ENCODE results near the gene FAM53B.
A peak's percentile ranks its signal among the peaks of the same experiment; 100 is the strongest.
"Not testable (repeated sequence)": the region's sequence is repeated elsewhere in the genome, so short reads cannot be mapped to it uniquely, and the experiment has no call there.

Gene FAM53B

DNA sequence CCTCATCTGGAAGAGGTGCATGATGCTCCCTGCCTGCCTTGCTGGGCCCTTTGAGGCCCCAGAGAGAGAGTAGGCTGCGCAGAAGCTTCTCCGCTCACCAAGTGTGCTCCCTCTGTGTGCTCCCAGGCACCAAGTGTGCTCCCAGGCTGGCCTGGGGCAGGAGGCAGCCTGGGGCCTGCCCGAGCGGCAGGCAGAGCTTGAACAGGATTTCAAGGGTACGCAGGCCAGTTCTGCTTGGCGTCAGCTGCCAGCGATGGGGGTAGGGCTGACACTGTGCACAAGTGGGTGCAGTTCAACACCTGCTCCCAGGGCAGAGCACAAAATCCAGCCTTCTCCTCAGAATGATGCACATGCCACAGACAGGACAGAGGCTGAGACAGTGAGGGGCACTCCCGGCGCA lies 119.7 kb downstream of the FAM53B start:
- DNase-seq: no peak

- no peak for DNase-seq
These were observed 120.2 kb downstream of the FAM53B start for GRCh38 chr10:124624006-124624405.

DNA sequence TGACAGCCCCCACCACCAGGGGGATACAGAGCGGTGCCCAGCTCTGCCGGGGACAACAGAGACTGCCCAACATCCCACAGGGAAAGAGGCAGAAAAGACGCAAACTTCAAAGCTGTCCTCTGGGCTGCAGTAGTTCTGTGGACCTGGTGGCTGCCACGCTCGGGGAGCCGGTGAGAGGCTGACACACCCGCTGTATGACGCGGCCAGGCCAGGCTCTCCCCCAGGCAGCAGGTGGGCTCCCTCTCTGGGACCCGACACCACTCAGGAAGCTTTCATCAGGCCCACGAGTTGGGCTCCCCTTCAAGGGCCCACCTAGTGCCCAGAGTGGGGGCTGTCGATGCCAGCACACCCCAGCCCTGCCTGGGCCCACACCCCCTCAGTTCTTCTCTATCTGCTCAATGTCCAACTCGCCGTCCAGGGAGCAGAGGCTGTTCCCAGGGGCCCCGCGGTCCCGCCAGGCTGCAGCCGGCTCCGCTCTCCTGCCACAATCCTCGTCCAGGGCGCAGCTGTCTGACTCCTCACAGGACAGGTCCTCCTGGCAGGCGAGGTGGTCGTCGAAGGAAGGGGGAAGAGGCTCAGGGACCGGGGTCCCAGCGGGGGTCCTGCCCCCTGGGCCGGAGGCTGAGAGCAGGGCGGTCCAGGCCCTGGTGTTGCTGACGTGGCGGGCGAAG lies 121.2 kb downstream of the FAM53B start:
- no peak for DNase-seq

DNA sequence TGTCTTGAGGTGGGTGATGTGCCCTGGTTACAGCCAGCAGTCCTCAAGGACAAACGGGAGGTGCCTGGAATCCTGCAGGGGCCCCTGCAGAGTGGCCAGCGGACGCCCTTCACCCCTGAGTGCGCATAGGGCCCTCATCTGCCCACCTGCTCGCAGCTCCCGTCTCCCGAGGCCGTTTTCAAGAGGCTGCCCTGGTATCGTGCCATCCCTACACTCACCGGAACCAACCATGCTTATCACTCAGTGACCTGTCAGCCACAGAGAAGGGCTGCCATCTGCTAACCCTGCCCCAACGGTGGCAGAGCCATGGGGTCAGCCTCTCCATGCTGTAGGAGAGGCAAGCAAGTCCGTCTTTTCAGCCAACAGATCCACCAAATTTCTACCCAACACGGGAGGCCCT lies 122.0 kb downstream of the FAM53B start:
- no peak for DNase-seq

DNA sequence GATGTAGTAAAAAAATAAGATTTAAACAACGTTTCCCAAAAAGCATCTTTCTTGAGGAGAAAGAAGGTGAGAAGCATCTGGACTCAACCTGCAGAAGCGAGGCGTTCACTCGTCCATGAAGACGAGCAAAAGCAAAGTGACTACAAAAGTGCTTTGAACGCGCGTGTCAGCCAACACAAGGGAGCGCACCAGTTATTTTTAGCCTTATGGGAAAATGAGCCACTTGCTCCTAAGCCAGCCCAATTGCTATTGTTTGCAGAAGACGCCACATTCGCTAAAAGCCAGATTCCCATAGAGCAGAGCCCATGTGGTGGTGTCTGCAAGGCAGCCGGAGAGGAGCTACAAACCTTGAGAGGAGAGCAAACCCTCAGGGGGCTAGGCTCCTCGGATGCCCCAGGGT lies 122.5 kb downstream of the FAM53B start:
- no peak for DNase-seq

DNA sequence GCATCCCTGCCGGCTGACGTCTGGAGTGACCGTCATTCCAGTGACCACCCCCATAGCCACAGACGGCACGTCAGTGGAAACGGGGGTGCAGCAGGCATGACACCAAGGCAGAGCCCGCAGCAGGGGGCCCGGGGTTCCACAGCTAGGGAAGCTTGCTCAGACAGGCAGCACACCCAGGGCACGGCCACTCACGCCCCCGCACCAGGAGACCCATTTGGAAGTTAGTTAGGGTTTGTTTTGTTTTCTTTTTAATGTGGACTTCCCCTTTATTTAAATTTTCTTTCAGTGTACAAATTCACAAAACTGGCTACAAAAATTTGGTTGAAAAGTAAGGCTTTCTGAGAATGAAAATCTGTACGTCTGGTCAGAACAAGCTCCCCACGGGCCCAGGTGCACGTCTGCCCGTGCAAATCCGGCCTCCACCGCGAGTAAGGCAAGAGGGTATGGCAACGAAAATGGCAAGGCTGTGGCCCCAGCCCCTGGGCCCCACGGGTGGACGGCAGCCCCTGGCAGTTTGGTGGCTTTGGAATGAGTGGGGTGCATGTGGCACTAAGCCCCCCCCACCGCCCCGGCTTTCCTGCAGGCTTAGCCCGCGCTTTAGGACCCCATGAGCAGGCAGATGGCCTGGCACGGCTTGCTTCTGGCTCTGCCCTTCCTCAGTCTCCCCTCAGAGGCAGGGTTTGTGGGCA lies 124.2 kb downstream of the FAM53B start:
- no peak for DNase-seq

DNA sequence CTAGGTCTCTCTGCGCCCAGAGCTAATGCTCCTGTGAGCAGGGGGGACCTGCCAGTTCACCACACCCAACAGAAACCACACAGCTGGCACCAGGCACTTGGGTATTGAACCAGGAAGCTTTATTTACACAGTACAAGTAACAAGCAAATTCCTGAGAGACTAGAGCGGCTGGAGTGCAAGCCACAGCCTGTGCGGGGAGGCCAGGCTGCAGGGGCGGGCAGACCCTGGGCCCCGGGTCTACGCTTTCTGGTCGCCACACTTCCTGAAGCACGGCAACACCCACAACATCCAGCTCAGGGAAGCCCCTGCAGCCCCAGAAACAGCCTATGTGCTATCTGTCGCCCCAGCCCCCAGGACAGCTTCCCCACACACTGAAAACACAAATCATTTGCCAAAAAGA lies 125.0 kb downstream of the FAM53B start:
- DNase-seq: no peak

DNA sequence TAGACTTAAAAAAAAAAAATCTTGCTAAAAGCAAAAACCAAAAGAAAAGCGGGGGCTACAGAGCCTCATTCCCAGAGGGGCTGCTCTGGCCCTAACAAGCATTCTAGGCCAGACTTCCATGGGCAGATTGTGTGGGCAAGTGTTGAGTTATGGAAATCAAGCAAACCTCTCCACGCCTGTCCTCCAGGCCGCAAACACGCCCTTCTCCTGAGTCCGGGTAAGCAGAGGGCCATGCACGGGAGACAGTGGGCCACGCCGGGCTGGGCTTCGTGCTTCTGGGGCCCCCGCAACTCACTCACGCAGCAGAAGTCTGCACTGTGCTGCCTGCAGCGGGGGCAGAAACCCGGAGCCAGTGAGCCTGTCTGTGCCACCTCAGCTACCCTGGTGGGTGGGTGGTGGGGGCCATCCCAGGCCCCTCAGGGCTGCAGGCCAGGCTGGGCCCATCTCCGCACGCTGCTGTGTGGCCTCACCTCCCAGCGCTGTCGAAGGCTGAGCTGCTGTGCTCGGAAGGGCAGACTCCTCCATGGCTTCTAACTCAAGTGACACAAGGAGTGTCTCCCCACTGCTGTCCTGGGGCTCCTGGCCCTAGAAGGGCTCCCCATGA lies 125.6 kb downstream of the FAM53B start:
- DNase-seq: no peak

DNA sequence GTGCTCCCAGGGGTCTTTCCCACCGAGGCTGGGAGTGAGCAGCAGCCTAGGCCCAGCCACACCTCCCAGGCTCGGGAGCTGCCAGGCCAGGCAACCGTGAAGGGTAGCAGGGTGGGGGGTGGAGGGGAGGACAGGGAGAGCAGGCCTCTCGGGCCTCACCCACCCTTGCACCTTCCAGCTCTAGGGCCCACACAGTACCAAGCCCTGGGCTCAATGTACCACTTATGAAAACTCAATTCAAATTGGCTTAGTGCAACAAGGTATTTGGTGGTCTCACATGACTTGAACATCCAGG lies 127.4 kb downstream of the FAM53B start:
- DNase-seq: no peak

DNA sequence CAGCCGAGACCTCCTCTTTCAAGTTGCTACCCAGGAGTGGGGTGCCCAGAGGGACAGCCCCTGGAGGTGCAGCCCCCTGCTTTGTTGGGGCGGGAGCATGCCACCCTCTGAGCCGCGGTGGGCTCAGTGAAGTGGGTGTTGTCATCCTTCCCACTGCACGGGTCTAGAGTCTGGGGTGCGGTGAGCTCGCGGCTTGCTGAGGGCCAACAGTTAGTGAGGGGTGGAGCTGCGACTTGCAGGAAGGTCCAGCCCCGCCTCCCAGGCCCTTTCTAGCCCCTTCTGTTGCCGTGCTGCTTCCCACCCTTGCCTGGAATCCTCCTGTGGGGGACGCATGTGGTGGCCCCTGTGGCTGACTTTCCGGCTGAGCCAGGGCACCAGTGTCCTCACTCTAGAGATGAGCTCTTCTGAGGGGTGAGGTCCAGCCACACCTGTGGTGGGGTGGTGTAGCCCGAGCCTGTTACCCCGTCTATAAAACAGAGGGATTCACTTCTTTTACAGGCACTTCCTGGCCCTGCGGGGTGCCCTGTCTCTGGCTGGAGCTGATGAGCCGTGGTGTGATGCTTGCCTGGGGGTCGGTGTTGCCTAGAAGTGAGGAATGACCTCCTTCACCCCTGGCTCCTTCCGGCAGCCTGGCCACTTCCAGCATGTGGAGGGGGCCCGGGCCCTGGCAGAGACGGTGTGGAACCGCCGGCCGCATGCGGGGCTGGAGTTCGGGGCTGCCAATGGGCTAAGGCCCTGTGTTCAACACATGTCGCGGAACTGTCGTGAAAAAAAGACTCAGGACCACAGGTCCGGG lies 127.9 kb downstream of the FAM53B start:
- DNase-seq: no peak

DNA sequence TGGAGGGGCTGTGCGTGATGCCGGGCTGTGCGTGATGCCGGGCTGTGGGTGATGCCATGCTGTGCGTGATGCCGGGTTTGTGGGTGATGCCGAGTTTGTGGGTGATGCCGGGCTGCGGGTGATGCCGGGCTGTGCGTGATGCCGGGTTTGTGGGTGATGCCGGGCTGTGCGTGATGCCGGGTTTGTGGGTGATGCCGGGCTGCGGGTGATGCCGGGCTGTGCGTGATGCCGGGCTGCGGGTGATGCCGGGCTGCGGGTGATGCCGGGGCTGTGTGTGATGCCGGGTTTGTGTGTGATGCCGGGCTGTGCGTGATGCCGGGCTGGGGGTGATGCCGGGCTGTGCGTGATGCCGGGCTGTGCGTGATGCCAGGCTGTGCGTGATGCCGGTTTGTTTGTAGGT lies 128.9 kb downstream of the FAM53B start:
- DNase-seq: no peak

GRCh38 chr10:124614003-124614659 lies 130.0 kb downstream of the FAM53B start:
- DNase-seq: peak; percentile 63 to 77

DNA sequence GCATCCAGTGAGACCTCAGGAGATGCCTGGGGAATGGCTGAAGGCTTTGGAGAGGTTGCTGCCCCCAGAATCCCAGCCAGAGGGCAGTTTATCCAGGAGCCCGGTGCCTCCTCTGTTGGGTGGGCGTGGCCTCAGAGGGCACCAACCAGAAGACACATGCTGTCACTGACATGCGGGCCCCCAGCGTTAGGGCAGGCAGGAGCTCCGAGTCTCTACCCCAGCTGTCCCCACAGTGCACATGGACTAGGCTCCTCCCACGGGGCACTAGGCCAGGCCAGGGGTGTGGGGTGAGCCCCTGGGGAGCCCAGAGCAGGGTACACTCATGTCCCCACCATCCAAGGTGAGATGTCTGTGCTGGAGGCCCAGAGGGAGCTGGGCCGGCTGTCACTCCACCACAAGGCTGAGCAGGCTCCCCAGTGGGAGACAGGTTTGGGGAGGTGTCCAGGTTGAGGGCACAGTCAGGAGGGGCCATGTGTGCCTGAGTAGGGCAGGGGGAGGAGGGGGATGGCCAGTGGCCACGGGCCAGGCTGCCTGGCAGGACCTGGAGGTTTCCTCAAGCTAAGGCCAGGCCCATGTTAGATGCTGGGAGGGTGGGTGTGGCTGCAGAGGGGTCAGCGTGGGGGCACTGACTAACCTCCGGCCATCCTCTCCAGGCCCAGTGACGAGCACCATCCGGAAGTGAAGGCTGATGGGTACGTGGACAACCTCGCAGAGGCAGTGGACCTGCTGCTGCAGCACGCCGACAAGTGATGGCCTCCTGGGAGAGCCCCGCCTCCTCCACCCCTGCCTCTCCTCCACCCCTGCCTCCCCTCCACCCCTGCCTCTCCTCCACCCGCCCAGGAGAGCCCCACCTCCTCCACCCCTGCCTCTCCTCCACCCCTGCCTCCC lies 131.3 kb downstream of the FAM53B start:
- no peak for DNase-seq

DNA sequence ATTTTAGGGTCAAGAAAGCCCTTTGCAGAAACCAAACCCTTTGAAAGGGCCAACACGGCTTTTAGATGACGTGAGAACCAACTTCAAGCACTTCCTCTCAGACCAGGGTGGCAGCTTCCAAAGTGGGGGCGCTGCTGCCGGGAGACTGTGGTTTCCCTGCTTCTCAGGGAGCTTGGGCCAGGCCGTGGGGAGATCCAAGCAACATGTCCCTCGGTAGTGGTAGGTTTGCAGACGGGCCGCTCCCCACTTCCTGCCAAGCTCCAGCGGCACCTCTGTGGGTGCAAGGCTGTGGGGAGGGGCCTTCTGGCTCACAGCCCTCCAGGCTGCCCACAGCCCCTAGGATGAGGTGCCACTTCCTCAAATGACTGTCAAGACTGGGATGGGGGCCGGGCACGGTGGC lies 132.4 kb downstream of the FAM53B start:
- DNase-seq: peak; percentile 28 to 33

- not testable (repeated sequence) for DNase-seq
These were observed 133.3 kb downstream of the FAM53B start for GRCh38 chr10:124610851-124611250.

- not testable (repeated sequence) for DNase-seq
These were observed 134.0 kb downstream of the FAM53B start for GRCh38 chr10:124610186-124610585.

DNA sequence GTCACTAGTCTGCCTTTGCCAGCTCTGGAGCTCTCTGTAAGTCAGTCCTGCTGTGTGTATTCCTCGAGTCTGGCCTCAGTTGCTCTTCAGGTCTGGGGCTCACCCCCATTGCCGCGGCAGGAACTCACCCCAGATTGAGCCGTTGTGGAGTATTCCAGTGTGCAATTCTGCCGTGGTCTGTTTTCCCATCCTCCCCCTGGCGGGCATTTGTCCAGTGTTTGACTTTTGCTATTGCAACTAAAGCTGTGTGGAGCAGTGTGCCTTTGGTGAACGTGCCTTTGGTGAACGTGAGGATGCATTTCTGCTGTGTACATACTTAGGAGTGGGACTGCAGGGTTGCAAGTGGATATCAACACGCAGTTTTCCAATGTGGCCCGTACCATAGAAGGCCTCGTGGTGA lies 134.5 kb downstream of the FAM53B start:
- DNase-seq: no peak

DNA sequence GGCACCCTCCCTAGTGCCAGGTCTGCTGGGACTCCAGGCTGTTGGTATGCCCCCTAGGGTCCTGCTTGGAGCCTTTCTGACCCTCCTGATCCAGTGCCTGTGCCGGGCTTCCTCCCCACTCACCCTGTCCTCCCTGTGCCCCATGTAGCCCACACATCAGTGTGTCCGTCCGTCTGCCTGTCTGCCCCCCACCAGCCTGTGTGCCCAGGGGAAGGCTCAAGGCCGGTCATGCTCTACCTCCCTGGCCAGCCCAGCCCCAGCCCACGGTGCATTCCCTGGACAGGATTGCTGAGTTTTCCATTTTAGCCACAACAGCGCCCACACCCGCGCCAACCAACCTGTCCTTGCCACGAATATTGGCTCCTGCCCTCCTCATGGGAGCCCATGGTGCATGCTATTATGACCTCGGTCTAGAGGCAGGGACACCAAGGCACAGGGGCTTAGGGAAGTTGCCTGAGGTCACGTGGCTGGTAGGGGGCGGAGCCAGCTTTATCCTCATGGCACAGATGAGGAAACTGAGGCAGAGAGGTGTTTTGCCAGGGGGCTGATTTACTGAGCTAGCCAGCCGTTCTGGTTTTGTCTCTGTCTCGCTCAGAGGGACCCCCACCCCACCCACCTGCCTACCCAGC lies 136.0 kb downstream of the FAM53B start:
- DNase-seq: no peak

DNA sequence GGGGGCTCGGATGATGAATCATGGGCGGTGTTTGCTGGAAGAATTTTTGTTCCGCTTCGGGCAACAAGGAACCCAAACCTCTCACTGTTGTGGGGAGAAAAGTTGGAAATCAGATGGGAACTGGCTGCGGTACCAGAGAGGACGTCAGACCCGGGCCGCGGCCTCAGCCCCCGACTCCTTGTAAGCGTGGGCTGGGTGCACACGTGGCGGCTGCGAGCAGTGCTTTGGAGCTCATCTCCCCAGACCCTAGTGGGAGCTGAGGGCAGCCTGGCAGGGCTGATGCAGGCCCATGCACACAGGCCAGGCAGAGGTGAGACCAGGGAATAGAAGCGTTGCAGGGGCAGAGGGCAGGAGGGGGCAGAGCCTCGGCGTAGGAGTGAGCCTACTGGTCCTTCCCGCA lies 136.5 kb downstream of the FAM53B start:
- no peak for DNase-seq

- no peak for DNase-seq
These were observed 137.4 kb downstream of the FAM53B start for GRCh38 chr10:124606822-124607221.

All from stimulated activated CD4-positive, alpha-beta T cell treated with anti-CD3 and anti-CD28 coated beads, Interleukin-2, amount 100 ng/mL, for 24 hours (primary cell).